RPMI7951 (cell line): Measurements from ENCODE around the gene NSG2. TPM values are rescaled to one million over a fixed set of nuclear protein-coding genes. Genes with fewer than 3 reads are reported as not detected.

Source experiments
- DNase-seq: peaks from one replicate; pipeline ENCODE4 v3.0.0-alpha.2; 2012; ENCODE audit warnings: low read depth
- total RNA-seq: library from RNA; depleted of rRNA; stranded (reverse); fragments of >200 nt; shearing (Covaris generic); gene quantifications from 2 replicates; pipeline ENCODE4 v1.2.3, GENCODE V29; 2014; rRNA removed

Gene NSG2
- total RNA-seq, 1 experiment from 2014 or later = not detected

DNA sequence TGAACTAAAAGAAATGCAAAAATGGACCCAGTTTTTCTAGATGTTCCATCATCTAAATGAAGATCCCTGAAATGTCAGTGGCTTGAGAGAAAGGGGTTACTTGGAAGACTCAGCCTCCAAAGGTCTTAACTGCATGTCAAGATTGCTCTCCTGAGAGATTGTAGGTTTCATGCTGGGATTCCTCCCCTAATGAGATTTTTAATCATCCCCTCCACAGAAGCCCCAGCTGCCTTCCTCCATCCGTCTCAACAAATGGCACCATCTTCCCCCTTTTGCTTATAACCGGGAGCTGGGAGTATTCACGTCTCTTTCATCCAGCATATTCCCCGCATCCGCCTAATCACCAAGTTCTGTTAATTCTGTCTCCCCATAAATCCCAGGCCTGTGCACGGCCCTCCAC, 104.5 kb downstream of the NSG2 start:
- no peak for DNase-seq

DNA sequence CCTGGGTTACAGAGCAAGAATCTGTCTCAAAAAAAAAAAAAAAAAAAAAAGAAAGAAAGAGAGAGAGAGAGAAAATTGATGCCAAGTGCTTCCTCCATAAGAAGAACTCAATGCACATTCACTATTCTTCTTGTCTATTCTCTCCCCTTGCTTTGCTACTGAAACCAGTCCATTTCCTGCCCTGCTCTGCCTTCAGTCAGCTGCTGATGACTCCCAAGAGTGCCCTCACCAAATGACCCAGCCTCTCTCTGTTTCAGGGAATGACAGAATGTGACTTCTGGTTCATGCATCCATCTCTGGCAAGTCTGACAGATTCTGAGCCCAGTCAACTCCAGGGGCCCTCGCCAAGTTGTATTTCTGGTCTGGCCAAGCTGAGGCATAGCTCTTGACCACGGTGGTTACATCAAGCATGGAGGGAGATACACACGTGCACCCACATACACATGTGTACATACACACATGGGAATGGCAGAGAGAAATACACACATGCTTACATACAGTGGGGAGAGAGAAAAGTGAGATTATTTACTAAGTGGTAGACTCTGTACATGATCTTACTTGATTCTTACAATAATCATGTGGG, 106.2 kb downstream of the NSG2 start:
- DNase-seq = no peak

DNA sequence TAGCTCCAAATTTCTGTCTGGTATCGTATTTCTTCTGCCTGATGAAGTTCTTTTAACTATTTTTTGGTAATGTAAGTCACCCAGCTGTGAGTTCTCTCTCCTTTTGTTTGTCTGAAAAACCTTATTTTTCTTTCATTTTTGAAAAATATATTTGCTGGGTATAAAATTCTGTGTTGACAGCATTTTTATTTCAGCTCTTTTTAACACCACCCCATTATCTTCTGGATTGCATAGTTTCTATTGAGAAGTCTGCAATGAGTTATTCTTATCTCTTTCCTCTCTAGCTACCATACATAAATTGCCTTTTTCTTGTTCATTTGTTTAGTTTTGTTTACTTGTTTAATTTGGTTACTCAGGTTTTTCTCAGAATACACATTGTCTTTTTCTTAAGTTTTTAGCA, 109.1 kb downstream of the NSG2 start:
- DNase-seq = no peak

DNA sequence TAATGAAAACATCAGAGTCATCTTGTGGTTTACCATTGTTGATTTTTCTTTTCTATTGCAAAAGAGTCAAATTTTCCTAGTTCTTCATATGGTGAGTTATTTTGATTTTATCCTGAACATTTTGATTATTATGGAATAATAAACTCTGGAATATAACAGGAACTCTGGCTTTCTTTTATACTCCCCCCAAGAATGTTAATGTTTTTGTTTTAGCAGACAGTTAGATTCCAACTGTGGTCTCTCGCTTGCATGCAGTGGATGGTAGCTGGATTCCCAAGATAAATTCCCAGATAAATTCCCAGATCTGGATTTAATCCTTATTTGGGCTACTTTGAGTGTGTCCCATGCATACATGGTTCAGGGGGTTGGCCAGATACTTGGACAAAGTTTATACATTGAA, 109.8 kb downstream of the NSG2 start:
- DNase-seq = no peak

DNA sequence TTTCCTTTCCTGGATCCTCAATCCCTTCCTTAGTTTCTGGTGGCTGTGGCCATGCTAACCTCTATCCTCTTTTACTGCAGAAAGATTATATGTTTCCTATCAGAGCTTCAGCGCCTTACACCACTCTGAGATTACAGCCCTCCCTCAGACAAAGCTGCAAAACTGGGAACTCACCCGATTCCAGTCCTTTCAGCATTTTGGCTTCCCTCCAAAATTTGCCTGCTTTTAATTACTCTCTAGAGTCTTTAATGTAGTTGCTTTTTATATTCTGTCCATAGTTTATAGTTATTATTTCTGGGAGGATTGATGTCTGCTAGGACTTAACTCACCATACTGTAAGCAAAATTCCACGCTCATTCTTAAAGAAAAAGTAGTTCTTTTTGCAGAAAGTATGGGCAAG, 110.2 kb downstream of the NSG2 start:
- no peak for DNase-seq

DNA sequence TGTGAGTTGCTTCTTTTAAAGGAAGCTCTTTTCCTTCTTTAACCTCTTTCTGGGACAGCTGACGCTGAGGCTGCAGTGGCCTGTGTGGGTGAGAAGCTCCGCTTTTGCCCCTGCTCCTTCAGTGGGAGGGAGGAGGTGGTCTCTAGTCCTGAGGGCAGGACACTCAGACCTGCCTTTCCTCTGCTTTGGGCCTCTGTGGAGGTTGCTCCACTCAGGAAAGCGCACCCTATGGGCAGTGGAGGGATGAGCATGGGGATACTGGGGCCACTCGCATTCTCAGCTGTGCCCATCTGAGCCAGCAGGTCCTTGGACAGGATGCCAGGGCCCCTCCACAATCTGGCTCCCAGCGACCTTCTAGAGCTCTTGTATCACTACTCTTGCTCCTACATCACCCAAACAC, 111.5 kb downstream of the NSG2 start:
- no peak for DNase-seq

Other genes with a start within 250 kb of the NSG2 start
- gene CPEB4, start 157.4 kb upstream of the NSG2 start, total RNA-seq = 11.2 and 12.5 TPM in 2 replicates
- gene C5orf47, start 56.5 kb upstream of the NSG2 start, total RNA-seq = not detected in 2 replicates